NOMO-1 treated with DMSO at 0.1 percent for 48 hours (cell line): ENCODE results near the gene TBX2.

Experiments used
- DNase-seq: peaks from one replicate; lab custom pipeline; 2025; ENCODE audit not compliant: unreplicated experiment; lab: John Stamatoyannopoulos, UW

The TBX2 gene

DNA sequence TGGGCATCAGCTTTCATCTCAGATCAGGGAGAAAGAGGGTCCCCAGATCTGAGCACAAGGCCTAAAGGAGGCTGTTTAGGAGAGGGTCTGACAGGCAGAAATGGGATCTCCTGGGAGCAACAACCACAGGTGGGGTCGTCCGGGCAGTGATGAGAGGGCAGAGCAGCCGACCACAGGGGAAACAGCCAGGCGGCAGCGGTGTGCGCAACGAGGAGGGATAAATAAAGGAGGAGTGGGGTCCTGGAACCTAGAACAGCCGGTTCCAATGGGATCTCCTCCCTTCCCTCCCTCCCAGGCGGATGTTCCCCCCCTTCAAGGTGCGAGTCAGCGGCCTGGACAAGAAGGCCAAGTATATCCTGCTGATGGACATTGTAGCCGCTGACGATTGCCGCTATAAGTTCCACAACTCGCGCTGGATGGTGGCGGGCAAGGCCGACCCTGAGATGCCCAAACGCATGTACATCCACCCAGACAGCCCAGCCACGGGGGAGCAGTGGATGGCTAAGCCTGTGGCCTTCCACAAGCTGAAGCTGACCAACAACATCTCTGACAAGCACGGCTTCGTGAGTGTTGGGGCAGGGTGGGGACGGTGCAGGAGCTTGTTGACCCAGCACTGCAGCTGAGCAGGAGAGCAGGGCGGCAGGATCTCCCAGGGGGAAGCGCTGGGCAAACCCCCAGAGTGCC lies 1.9 kb downstream of the TBX2 start:
- DNase-seq = no peak

DNA sequence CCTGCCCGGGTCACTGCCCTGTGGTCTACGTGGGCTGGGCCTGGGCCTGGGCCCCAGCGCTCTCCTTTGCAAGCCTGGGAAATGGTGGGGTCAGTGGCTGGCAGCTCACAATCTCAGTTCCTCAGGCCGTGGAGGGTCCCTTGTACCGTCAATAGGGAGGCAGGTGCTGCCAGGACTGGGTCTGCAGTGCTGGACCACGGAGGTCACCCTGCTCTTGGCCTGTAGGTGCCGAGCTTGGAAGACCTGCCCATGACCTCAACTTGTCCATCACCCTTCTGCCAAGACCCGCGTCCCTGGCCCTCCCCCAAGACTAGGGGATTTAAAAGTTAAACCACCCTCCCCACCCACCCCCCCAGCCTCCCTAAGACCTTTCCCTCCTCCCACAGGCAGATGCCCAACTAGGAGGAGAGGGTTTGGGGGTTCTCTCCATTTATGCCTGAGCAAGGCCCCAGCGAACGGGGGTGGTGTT lies 2.5 kb downstream of the TBX2 start:
- DNase-seq = no peak

DNA sequence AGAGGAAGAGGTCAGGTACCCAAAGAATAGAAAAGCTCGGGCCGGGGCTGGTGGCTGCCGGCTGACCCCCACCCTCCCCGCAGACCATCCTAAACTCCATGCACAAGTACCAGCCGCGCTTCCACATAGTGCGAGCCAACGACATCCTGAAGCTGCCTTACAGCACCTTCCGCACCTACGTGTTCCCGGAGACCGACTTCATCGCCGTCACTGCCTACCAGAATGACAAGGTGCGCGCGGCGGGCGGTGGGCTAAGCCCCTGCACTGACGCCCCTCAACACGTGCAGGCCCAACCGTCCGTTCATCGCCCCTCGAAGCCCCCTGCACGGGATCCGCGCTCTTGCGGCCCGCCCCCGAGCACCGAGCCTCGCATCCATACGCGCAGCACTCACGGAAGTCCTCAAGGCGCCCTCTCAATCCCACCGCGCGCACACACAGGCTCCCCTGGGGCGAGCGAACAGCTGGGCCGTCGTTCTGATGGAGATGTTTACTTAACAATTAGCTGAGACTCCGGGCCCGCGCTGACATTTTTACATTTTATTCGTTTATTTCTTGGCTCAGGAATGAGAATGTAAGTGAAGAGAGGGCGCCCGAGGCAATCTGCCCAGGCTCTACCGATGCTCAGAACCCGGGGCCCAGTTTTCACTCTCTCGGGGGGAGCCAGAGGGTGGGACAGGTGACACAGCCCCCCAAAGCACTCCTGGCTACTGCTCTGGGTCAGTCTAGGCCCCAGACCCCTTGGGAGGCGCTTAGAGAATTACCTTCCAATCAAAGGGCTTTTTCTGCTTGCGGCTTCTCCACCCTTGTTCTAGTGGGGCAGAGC lies 3.5 kb downstream of the TBX2 start:
- DNase-seq = no peak

DNA sequence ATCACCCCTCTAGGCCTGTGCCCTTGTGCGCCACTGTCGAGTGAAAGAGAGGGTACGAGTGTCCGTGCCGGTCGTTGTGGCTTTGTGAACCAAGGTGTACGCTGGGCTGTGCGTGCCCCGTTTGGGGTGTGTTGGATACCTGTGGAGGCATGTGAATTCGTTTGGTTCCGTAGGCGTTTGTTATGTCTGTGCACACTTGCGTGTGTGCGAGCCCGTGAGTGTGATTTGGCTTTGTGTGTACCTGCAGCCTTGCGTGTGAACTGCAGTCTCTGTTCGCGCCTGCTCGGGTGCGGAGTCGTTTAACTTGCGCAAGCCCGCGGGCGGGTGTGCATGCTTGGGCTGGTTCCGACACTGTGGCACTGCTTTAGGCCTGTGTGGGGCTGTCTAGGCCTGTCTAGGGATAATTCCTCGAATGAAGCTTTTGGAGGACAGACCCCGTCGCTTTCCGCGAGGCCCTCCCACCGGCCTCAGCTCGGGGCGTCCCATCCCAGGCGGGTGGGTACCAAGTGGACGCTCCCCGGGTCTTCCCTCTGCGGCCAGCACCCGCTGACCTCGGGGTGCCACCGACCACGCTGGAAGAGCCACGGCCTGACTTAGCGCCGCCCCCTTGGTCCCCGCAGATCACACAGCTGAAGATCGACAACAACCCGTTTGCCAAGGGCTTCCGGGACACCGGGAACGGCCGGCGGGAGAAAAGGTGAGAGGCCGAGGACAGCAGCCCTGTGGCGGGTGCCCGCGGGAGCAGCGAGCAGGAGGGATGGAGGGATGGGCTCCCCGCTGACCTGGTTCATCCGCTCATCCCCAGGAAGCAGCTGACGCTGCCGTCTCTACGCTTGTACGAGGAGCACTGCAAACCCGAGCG lies 4.4 kb downstream of the TBX2 start:
- DNase-seq = no peak

DNA sequence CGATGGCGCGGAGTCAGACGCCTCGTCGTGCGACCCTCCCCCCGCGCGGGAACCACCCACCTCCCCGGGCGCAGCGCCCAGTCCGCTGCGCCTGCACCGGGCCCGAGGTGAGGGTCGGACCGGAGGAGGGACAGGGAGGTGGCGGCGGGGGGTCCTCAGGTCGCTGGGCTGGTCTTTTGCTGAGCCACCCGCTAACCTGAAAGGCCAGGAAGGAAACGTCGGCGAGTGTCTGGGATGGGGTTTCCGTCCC lies 4.9 kb downstream of the TBX2 start:
- no peak for DNase-seq

DNA sequence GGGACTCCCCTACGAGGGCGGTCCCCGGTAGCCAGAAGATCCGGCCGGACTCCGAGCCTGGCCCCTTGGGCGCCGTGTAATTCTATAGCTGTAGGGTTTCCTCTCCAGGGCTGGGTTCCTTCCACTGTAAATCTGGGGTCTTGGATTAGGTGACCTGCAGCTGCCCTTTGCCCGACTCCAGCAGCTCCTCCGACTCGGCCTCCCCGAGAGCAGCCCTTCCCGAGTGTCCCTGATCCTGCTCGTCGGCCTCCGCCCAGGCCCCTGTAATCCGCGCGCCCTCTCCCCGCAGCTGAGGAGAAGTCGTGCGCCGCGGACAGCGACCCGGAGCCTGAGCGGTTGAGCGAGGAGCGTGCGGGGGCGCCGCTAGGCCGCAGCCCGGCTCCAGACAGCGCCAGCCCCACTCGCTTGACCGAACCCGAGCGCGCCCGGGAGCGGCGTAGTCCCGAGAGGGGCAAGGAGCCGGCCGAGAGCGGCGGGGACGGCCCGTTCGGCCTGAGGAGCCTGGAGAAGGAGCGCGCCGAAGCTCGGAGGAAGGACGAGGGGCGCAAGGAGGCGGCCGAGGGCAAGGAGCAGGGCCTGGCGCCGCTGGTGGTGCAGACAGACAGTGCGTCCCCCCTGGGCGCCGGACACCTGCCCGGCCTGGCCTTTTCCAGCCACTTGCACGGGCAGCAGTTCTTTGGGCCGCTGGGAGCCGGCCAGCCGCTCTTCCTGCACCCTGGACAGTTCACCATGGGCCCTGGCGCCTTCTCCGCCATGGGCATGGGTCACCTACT lies 5.5 kb downstream of the TBX2 start:
- no peak for DNase-seq

DNA sequence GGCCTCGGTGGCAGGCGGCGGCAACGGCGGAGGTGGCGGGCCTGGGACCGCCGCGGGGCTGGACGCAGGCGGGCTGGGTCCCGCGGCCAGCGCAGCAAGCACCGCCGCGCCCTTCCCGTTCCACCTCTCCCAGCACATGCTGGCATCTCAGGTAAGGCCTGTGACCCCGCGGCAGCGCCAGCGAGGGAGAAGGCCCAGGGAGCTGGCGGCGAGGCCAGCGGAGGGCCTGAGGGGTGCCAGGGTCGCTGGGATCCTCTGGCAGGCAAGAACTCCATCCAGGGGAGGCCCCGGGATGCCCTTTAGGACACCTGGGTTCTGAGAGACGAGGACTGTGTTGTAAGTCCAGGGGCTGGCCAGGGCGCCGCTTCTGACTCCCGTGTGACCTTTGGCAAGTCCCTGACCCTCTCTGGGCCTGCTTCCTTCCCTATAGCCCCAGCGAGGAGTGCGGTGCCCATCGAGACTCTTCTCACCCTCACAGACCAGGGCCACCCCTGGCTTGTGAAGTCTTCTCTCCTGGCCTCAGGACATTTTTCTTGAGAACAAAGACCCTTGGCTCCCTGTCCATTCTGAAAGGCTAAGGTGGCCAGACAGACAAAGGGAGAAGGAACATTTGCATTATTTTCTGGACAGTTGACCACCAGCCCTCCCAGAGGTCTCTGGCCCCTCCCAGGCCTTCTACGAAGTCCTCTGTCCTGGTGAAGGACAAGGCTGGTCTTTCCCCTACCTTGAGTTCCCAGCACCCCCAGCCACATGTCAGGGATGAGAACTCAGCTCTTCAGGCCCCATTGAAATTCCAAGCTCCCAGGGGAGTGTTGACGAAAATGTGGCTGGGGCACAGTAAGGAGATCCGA lies 6.3 kb downstream of the TBX2 start:
- DNase-seq = no peak

DNA sequence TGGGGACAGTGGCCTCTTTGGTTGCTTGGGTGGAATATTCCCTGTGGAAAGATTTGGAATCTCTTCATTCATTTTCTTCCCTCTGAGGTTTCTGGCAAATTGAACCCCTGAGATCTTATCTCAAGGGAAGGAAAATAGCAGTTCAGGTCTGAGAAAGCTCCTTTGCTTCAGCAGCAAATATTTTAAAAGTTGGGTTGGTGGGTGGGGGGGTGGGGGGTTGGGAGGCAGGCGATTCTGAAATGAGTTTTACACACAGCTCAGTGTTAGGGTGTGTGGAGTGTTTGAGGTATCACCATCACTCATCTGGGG lies 6.8 kb downstream of the TBX2 start:
- no peak for DNase-seq

DNA sequence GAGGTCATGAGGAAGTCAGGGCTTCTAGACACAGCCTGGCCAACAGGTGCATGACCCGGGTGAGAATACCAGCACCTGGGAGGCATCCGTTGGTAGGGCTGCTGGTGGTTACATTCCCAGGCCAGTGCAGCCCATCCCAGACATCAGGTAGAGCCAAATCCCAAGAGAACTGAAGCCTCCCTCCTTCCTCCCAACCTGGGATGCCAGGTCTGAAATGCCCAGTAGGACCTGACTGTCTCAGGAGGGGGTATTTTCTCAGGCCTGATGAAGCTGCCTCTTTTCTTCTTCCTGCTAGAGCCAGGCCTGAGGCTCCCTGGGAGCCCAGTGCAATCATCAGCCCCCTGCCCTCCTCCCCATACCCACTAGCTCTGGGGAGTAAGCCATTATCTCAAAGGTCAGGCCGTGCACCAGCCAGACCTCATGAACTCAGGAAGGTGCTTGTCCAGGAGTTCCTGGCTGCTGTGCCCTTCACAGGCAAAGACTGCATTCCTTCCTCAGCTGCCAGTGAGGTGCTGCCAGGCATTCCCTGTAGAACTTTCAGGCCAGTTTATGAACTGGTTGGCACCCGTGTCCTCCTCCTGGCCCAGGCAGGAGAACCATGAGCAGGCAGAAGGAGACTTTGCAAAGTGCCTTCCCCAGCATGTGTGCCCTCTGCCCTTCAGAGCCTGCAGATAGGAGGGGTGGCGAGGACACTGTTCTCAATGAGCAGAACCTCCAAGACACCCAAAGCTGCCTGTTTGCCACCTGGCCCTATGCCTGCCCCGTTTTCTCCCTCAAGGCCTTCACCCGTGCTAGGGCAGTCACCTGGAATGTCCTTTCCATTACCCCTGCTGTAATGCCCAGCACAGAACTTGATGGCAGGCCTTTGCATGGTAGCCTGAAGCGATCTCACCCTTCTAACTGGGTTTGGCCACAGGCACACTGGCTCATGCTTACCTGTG lies 7.6 kb downstream of the TBX2 start:
- no peak for DNase-seq

DNA sequence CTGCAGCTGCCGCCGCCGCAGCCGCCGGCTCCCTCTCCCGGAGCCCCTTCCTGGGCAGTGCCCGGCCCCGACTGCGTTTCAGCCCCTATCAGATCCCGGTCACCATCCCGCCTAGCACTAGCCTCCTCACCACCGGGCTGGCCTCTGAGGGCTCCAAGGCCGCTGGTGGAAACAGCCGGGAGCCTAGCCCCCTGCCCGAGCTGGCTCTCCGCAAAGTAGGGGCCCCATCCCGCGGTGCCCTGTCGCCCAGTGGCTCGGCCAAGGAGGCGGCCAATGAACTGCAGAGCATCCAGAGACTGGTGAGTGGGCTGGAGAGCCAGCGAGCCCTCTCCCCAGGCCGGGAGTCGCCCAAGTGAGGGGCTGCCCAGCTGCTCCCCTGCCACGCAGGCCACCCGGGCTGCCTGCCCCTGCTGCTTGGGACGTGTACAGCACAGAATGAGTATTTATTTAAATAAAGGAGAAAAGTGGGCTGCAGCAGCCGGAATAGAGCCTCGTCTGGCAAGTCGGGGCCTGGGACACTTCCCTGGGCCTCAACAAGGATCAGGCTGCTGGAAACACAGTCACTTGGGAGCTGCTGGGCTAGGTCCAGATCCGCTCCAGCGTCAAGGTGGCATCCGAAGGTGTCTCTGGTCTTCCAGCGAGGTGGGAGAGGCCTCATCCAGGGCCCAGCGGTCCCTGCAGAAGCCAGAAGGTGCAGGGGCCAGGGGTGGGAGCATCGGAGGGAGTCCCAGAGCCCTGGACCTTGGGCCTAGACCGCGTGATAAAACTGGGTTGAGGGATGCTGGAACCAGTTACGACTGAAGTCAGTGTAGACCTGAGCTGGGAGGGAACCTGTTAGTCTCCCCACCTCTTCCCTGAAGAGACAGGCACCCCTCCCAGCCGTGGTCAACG lies 8.8 kb downstream of the TBX2 start:
- no peak for DNase-seq

DNA sequence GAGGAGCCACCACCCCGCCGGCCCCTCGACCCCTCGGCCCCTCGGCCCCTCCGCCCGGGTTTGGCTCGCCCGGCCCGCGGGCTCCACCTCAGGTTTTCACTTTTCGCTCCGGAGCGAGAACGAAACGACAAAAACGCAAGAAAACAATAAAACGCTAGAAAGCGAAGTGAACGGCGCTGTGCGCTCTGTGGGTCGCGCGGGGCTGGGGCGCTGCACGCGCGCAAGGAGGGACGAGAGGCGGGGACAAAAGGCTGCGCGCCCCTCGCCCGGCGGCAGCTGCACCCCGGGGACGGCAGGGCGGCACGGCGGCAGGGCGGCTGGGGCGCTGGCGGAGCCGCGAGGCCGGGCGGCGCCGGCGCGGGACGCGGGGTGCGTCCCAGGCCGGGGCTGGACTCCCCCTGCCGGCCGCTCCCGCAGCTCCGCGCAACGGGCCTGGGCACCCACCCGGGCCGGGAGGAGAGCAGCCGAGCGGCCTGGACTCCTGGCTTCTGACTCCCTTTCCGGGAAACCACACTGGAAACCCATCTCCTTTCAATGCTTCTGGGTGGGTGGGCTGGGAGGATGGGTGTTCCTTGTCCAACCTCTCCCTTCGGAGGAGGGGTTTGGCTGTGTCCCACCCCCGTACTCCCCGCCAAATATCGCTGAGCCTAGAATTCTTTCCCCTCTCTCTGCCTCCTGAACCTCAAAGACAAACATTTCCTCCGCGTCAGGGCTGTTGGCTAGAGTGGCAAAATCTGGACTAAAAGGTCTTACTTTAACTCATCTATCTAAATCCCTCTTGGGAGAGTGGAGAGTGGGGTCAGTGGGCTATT lies 9.9 kb downstream of the TBX2 start:
- DNase-seq = peak; percentile 42

DNA sequence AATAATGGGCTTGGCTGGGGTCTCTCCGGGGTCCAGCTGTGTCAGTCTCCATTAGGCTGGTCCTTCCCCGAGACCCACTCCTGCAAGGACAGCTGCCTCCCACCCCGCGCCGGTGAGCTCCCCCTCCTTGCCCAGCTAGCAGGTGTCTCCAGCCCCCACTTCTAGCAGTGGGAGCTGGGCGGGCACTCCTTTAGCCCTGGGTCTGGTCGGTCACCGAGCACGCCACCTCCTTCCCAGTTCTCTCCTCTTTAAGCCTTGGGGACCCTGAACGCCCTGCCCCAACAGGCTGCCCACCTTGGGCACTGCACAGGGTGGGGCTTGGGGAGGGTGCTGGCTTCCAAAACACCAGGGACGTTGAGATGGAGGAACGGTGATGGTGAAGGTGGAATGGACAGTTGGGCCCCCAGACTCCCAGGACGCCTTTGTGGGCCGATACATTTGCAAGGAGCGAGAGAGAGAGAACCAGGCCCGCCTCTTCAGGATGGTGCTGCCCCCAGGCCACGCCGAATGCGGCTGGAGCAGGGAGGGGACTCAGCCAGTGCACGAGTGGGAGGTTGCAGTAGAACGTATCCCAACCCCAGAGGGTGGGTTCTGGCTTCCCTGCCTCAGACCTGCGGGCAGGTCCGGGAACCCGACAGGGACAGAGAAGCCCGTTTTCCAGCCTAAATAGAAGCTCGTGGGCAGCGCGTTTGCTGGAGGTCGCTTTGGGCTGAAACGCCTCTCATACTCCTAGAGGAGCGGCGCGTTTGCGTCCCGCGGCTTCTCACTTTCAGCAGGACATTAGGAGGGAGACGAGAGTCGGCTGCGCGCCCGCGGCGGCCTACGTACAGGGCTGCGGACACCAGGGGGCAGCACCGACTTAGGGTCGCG lies 10.7 kb downstream of the TBX2 start:
- DNase-seq = peak; percentile 71

DNA sequence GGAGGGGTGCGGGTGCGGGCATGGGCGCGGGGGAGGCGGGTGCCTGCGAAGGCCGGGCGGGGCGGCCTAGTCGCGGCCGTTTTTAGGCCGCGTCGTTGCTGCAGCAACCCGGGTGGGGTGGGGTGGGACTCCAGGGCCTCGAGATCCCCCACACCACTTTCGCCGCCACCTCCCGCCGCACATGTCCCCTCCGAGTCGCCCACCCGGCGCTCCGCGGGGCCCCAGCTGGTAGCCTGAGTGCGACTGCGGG lies 11.3 kb downstream of the TBX2 start:
- no peak for DNase-seq

DNA sequence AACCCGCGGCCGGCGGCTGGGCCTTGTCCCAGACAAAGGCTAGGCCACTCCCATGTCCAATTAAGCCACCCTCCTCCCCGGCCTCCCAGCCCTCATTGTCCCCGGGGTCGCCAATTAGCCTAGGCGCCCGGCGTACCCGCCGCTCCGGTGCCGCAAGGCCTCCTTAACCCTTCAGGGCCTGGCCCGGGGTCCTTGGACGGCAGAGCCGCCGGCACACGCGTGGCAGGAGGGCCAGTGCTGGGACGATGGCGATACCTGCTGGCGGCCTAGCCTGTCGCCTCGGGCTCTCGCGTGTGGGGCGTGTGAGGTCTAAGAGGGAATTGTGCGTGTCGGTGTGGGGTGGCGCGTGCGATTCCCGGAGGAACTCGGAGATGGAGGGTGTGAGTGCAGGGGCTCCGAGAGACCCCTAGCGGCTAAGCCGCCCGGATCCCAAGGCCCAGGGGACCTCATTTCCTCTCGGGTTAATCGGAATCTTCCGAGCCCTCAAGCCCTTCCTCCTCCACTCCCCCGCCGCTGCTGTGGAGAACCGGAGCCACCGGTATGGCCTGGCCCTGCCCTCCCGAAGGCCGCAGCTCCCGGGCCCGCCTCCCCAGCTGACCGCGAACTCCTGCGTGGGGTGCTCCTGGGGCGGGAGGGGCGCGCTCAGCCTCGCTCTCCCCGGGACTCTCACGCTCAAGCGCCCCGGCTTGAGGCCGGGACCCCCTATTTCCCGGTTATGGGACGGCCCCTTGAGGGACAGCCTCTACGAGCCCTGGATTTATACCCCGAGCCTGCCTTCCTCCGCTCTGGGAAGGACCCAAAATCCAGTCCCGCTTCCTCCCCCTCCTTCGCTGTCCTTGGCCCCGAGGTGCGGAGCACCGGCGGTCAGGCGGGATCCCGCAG lies 11.9 kb downstream of the TBX2 start:
- DNase-seq = peak; percentile 62

DNA sequence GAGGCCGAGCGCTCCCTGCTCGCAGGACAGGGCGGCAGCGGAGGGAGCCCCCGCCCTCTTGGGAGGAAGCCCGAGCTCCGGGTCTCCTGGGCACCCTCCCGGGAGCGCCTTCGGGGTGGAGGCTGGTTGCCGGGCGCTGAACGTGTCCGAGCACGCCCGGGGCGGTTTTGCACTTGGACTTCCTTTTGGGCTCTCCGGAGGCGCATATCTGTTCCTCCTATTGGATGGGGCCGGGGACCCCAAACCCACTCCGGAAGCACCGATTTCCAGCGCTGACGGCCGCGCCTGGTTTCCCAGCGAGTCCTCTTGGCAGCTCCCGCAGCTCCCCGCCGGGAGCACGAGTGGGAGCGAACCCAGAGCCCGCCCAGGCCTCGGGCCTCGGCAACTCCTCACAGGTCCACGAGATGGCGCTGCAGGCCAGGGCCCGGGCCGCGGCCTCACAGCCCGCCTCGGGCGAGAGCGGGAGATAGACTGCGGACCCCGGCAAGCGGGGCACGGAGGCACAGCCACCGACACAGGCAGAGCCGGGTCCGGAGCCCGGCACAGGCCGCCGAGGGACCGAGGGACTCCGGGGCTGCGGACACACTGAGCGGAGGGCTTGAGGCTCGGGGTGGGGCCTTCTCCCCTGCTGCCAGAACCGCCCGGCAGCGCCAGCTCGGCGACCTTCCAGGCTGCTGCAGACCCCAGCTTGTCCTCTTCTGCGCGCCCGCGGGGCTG lies 12.7 kb downstream of the TBX2 start:
- peak; percentile 62 for DNase-seq
